SK-N-SH (cell line): ENCODE data around the gene LRRC49. TPM values are rescaled to one million over a fixed set of nuclear protein-coding genes. Genes with fewer than 3 reads are reported as not detected.

Experiments used
- CTCF ChIA-PET: fragments of 300-600, 350-600 bp; formaldehyde crosslinking; extraction: SDS; loops from one replicate; lab custom pipeline; 2021; lab: Yijun Ruan, JAX
- POLR2A ChIA-PET: fragments of 350-600 bp; sonication (Branson Sonifier 250); formaldehyde crosslinking; extraction: SDS; loops from one replicate; lab custom pipeline; 2020; ENCODE audit warnings: antibody characterized with exemption, inconsistent platforms; lab: Yijun Ruan, JAX
- DNase-seq: peaks from one replicate; pipeline ENCODE4 v3.0.0; 2012
- H2AFZ ChIP-seq: fragments of 200-600 bp; sonication (generic); 2 replicates; pipeline ENCODE4 v1.8.1; 2016; ENCODE audit warnings: antibody characterized with exemption, mild to moderate bottlenecking, low read depth
- H3F3A ChIP-seq: fragments of 200-600 bp; sonication (generic); replicated peaks from 2 replicates; pipeline ENCODE3; 2016; ENCODE audit warnings: antibody characterized with exemption, mild to moderate bottlenecking; ENCODE audit not compliant: insufficient read depth
- H3K27ac ChIP-seq, 2 experiments: fragments of 200-500 bp in 1 of 2; fragments of 200-600 bp in 1 of 2; sonication (Bioruptor generic) in 1 of 2; sonication (generic), shearing (Covaris generic) in 1 of 2; 2 replicates each; pipeline versions ENCODE4 v1.5.1 to v1.6.1; 2014 to 2016; ENCODE audit warnings: low read depth in 2 of 2, inconsistent platforms in 1 of 2, low read length in 1 of 2, mild to moderate bottlenecking in 1 of 2, mixed read lengths in 1 of 2
- H3K27me3 ChIP-seq: fragments of 200-600 bp; sonication (generic), shearing (Covaris generic); 2 replicates; pipeline ENCODE4 v1.6.1; 2016; ENCODE audit warnings: mixed run types; ENCODE audit not compliant: insufficient read depth
- H3K36me3 ChIP-seq, 2 experiments: fragments of 200-500 bp in 1 of 2; fragments of 200-600 bp in 1 of 2; sonication (Bioruptor generic) in 1 of 2; sonication (generic) in 1 of 2; replicated peaks in 1 of 2; 2 replicates each; pipeline versions ENCODE3 to v1.5.1; 2014 to 2016; ENCODE audit warnings: low read length in 1 of 2, mild to moderate bottlenecking in 1 of 2; ENCODE audit not compliant: insufficient read depth in 2 of 2, control insufficient read depth in 1 of 2
- H3K4me1 ChIP-seq, 2 experiments: fragments of 200-500 bp in 1 of 2; fragments of 200-600 bp in 1 of 2; sonication (Bioruptor generic) in 1 of 2; sonication (generic), shearing (Covaris generic) in 1 of 2; 2 replicates each; pipeline versions ENCODE4 v1.5.1 to v1.6.1; 2014 to 2016; ENCODE audit warnings: low read depth in 1 of 2, low read length in 1 of 2, mixed run types in 1 of 2; ENCODE audit not compliant: insufficient read depth in 2 of 2, control insufficient read depth in 1 of 2
- H3K4me2 ChIP-seq: fragments of 200-600 bp; sonication (generic), shearing (Covaris generic); 2 replicates; pipeline ENCODE4 v1.6.1; 2017; ENCODE audit warnings: mixed run types
- H3K4me3 ChIP-seq, 2 experiments: fragments of 200-500 bp in 1 of 2; fragments of 200-600 bp in 1 of 2; sonication (Bioruptor generic) in 1 of 2; sonication (generic), shearing (Covaris generic) in 1 of 2; 2 replicates each; pipeline versions ENCODE4 v1.5.1 to v1.8.1; 2014 to 2016; ENCODE audit warnings: low read depth in 2 of 2, inconsistent platforms in 1 of 2, low read length in 1 of 2, mild to moderate bottlenecking in 1 of 2, mixed read lengths in 1 of 2, moderate library complexity in 1 of 2
- H3K79me2 ChIP-seq: fragments of 200-600 bp; sonication (generic); 2 replicates; pipeline ENCODE4 v1.8.1; 2017; ENCODE audit warnings: mild to moderate bottlenecking; ENCODE audit not compliant: insufficient read depth
- H3K9ac ChIP-seq: fragments of 200-600 bp; sonication (generic); 2 replicates; pipeline ENCODE4 v1.6.1; 2017; ENCODE audit warnings: mixed run types
- H3K9me2 ChIP-seq: fragments of 200-600 bp; sonication (generic); 2 replicates; pipeline ENCODE4 v1.6.1; 2017; ENCODE audit warnings: mixed run types
- H3K9me3 ChIP-seq: fragments of 200-600 bp; sonication (generic); 2 replicates; pipeline ENCODE4 v1.6.1; 2017; ENCODE audit warnings: mixed run types, mild to moderate bottlenecking, moderate library complexity
- H4K20me1 ChIP-seq: fragments of 200-600 bp; sonication (generic); 2 replicates; pipeline ENCODE4 v1.6.1; 2017; ENCODE audit warnings: mild to moderate bottlenecking, mixed run types; ENCODE audit not compliant: insufficient read depth
- CHD2 ChIP-seq: fragments of 150-350 bp; IDR thresholded peaks from 2 replicates; pipeline ENCODE4 v1.6.1; 2018; ENCODE audit warnings: low read length; ENCODE audit not compliant: partially characterized antibody
- GABPA ChIP-seq: IDR thresholded peaks from 2 replicates; pipeline ENCODE4 v1.4.0; 2012; ENCODE audit warnings: low read depth, mild to moderate bottlenecking
- GATA2 ChIP-seq: sonication (generic); formaldehyde crosslinking; IDR thresholded peaks from 2 replicates; pipeline ENCODE4 v1.5.0; 2020; ENCODE audit warnings: mild to moderate bottlenecking, missing genetic modification reagents
- MXI1 ChIP-seq: IDR thresholded peaks from 2 replicates; pipeline ENCODE4 v1.6.1; 2012; ENCODE audit warnings: mild to moderate bottlenecking, low read depth, low read length, improper control_type of control experiment
- POLR2AphosphoS5 ChIP-seq: IDR thresholded peaks from 2 replicates; pipeline ENCODE4 v1.6.1; 2012; ENCODE audit warnings: low read depth, low read length
- RAD21 ChIP-seq: IDR thresholded peaks from 2 replicates; pipeline ENCODE4 v1.6.1; 2012; ENCODE audit warnings: mild to moderate bottlenecking, low read length
- SMC3 ChIP-seq: IDR thresholded peaks from 2 replicates; pipeline ENCODE4 v1.6.1; 2012; ENCODE audit warnings: low read depth, low read length, improper control_type of control experiment
- WGBS: methylation state at CpG from one replicate; pipeline ENCODE4 v1.1.6; 2017; ENCODE audit warnings: low lambda C conversion rate; 5-methylcytosine and 5-hydroxymethylcytosine counted together
- polyA plus RNA-seq, 3 experiments: library from polyadenylated mRNA; depleted of rRNA; stranded (reverse); fragments of >200 nt; gene quantifications; 2 replicates each; pipeline ENCODE4 v1.2.3, GENCODE V29; 2012
- TF ChIP-seq, protein P1 (sequence below): fragments of 150-350 bp; IDR thresholded peaks from 2 replicates; pipeline ENCODE4 v1.6.1; 2016; ENCODE audit warnings: mild to moderate bottlenecking, low read depth, low read length
- TF ChIP-seq, protein P2 (sequence below): fragments of 200-600 bp; sonication (generic); IDR thresholded peaks from 2 replicates; pipeline ENCODE4 v1.6.1; 2017; ENCODE audit warnings: antibody characterized with exemption, mild to moderate bottlenecking, moderate library complexity

The LRRC49 gene
- polyA plus RNA-seq, 1 of the 3 experiments (the other 2 are of a cell fraction) = 7.2 TPM

DNA sequence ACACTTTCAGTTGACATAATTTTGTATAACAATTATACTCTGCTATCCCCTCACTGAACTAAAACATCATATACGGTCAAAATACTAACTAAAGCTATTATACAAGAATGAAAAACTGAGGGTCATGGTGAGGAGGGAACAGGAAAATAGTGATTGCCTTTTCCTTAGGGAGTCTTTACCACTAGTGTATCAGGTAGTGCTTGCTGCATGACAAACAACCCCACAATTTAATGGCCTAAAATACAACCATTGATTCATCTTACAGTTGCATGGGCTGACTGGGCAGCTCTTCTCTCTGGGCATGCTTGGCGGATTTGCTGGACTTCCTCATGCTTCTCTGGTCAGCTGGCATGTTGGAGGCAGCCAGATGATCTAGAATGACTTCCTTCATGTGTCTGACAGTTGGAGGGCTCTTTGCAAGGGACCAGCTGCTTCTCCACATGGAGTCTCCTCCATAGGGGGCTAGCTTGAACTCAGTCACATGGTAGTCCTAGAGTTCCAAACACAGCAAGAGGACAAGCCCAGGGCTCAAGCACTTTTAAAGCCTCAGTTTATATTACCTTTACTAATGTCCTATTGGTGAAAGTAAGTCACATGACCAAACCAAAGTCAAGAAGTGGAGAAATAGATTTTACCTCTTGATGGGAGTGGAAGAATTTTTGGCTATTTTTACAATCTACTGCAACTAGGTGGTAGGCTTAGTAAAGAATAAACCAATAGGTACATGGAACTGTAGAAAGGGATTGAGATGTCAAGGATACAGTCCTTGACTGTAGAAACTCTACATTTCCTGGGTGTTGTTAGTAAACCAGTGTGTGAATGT is 19.2 kb upstream of the LRRC49 start:
- H3K79me2 ChIP-seq = no peaks in the 10 kb centered on the region
- ChIA-PET CTCF (interaction anchor here (0.9 to 4.4 kb wide), 10 partner anchors 10 to 206 kb away, joined by 3 to 79 read pairs (median 14); partner anchors contain the start of gene LRRC49), POLR2A (no interaction called here)
- no peak overlapping the region for H3K27ac ChIP-seq
- H3K9me3 ChIP-seq = no peaks in the 10 kb centered on the region
- TF ChIP-seq CHD2 (no peak), POLR2AphosphoS5 (no peak), MXI1 (no peak), GABPA (no peak)
- TF ChIP-seq, protein P1, sequence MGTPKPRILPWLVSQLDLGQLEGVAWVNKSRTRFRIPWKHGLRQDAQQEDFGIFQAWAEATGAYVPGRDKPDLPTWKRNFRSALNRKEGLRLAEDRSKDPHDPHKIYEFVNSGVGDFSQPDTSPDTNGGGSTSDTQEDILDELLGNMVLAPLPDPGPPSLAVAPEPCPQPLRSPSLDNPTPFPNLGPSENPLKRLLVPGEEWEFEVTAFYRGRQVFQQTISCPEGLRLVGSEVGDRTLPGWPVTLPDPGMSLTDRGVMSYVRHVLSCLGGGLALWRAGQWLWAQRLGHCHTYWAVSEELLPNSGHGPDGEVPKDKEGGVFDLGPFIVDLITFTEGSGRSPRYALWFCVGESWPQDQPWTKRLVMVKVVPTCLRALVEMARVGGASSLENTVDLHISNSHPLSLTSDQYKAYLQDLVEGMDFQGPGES = no peak
- no peaks in the 10 kb centered on the region for H3K9me2 ChIP-seq
- H3K4me3 ChIP-seq = no peak overlapping the region
- no peak overlapping the region for H2AFZ ChIP-seq
- no peak overlapping the region for H3K9ac ChIP-seq
- H3K4me2 ChIP-seq = no peak overlapping the region
- no peaks in the 10 kb centered on the region for H4K20me1 ChIP-seq
- H3K4me1 ChIP-seq = peaks cover 16 to 25% of the 10 kb centered on the region in 2 experiments
- no peaks in the 10 kb centered on the region for H3K36me3 ChIP-seq
- H3K27me3 ChIP-seq = no peaks in the 10 kb centered on the region
- peaks cover 24% of the 10 kb centered on the region for H3F3A ChIP-seq
- no peak for DNase-seq
- WGBS = 92% methylated on average over 2 of the region's 2 CpGs

DNA sequence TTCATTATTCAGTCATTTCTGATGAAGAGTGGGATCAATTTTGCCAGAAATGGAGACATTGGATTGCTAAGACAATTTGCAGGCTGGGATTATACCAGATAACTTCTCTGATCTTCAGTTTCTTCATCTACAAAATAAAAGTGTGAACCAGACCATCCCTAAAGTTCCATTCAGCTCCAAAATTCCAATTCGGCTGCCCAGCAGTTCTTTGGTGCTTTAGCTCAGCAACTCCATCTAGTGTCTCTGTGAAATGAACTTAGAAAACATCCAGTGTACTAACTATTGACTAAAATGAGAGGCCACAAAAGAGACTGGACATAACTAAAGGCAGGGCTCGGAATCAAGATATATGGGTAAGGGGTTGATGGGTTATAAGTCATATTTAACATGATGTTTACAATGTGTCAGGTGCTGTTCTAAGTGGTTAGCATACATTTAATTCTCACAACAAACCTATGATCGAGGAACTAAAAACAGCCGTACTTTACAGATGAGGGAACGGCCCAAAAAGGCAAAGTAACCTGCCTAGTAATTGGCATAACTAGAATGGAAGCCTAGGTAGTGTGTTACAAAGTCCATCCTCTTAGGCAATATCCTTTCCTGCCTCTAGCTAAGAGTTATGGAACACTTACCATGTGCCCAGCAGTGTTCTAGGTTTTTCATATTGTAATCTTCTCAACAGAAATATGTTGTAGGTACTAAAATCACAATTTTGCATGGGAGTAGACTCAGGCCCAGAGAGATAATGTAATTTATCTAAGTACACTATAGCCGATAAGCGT is 17.4 kb upstream of the LRRC49 start:
- H3K4me2 ChIP-seq = no peak overlapping the region
- H3F3A ChIP-seq = peaks cover 9% of the 10 kb centered on the region
- H4K20me1 ChIP-seq = no peaks in the 10 kb centered on the region
- no peaks in the 10 kb centered on the region for H3K36me3 ChIP-seq
- ChIA-PET CTCF (interaction anchor here (0.6 to 4.4 kb wide), 28 partner anchors 9 to 1199 kb away, joined by 3 to 79 read pairs (median 5); partner anchors contain the start of genes LARP6 and LRRC49), POLR2A (no interaction called here)
- no peak overlapping the region for H2AFZ ChIP-seq
- H3K27ac ChIP-seq = no peak overlapping the region
- H3K9ac ChIP-seq = no peak overlapping the region
- TF ChIP-seq, protein P2, sequence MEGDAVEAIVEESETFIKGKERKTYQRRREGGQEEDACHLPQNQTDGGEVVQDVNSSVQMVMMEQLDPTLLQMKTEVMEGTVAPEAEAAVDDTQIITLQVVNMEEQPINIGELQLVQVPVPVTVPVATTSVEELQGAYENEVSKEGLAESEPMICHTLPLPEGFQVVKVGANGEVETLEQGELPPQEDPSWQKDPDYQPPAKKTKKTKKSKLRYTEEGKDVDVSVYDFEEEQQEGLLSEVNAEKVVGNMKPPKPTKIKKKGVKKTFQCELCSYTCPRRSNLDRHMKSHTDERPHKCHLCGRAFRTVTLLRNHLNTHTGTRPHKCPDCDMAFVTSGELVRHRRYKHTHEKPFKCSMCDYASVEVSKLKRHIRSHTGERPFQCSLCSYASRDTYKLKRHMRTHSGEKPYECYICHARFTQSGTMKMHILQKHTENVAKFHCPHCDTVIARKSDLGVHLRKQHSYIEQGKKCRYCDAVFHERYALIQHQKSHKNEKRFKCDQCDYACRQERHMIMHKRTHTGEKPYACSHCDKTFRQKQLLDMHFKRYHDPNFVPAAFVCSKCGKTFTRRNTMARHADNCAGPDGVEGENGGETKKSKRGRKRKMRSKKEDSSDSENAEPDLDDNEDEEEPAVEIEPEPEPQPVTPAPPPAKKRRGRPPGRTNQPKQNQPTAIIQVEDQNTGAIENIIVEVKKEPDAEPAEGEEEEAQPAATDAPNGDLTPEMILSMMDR = peak; percentile 79
- TF ChIP-seq GATA2 (CRISPR knock-in tag) = no peak
- TF ChIP-seq SMC3 = peak; percentile 82
- peak; percentile 85 for TF ChIP-seq RAD21
- no peak overlapping the region for H3K4me3 ChIP-seq
- H3K9me3 ChIP-seq = no peaks in the 10 kb centered on the region
- H3K79me2 ChIP-seq = no peaks in the 10 kb centered on the region
- H3K4me1 ChIP-seq = peaks cover 3 to 20% of the 10 kb centered on the region in 2 experiments
- H3K9me2 ChIP-seq = no peaks in the 10 kb centered on the region
- H3K27me3 ChIP-seq = no peaks in the 10 kb centered on the region
- peak; percentile 45 for DNase-seq
- WGBS = 72% methylated on average over 7 of the region's 7 CpGs
